Measurements from ENCODE around the gene SPRTN. TPM values are rescaled to one million over a fixed set of nuclear protein-coding genes. Genes with fewer than 3 reads are reported as not detected.

SPRTN gene
- polyA plus RNA-seq, 1 of the 3 experiments (the other 2 are of a cell fraction): 17.3 TPM

DNA sequence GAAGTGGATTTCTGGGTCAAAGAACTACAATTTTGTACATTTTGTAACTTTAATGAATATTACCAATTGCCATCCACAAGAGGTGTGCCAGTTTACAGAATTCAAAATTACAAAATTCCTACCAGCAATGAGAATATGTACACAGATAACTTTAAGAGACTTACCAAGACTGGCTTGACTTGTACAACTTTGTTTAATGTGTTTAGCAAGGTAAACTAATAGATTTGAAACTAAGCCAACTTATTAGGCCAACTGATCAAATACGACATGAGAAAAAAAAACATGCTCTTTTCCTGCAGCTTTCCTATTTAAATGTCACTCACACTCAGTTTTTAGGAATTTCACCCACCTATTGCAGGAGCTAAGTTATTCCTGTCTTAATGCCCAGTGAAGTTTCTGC, 11.8 kb upstream of the SPRTN start:
- ChIA-PET CTCF (no interaction called here), POLR2A (no interaction called here)
- H3K9me2 ChIP-seq: no peaks in the 10 kb centered on the region
- H3K27ac ChIP-seq (ENCODE audit: low read depth in 2 of 2, low read length in 1 of 2): no peak overlapping the region
- TF ChIP-seq SMC3 (IDR thresholded peaks at IDR 0.05; ENCODE audit: low read depth, low read length) (no peak), MEF2A (IDR thresholded peaks at IDR 0.05; ENCODE audit: borderline replicate concordance, low read depth) (no peak), SIN3A (IDR thresholded peaks at IDR 0.05; ENCODE audit: borderline replicate concordance, low read depth, low read length) (no peak), RXRA (IDR thresholded peaks at IDR 0.05; ENCODE audit: borderline replicate concordance, low read depth) (no peak)
- no peaks in the 10 kb centered on the region; the same call in 1 of the 2 replicates for H3K79me2 ChIP-seq (ENCODE audit: insufficient read depth)
- no peak overlapping the region for H3K9ac ChIP-seq
- H3K4me2 ChIP-seq: no peak overlapping the region
- H3F3A ChIP-seq (replicated peaks; ENCODE audit: insufficient read depth): no peaks in the 10 kb centered on the region
- H3K27me3 ChIP-seq (ENCODE audit: insufficient read depth): no peaks in the 10 kb centered on the region
- no peaks in the 10 kb centered on the region for H3K4me1 ChIP-seq (ENCODE audit: control insufficient read depth in 1 of 2, insufficient read depth in 2 of 2, low read depth in 1 of 2, low read length in 1 of 2)
- peaks cover 0 to 3% of the 10 kb centered on the region in 2 experiments for H3K36me3 ChIP-seq (replicated peaks in 1 of 2; ENCODE audit: control insufficient read depth in 1 of 2, insufficient read depth in 2 of 2, low read length in 1 of 2)
- no peak overlapping the region for H2AFZ ChIP-seq (ENCODE audit: low read depth)
- WGBS (ENCODE audit: low lambda C conversion rate): 63% methylated on average over 1 of the region's 1 CpG
- no peaks in the 10 kb centered on the region for H4K20me1 ChIP-seq (ENCODE audit: insufficient read depth)
- DNase-seq: no peak
- no peak overlapping the region for H3K4me3 ChIP-seq (ENCODE audit: low read depth in 2 of 2, low read length in 1 of 2)
- H3K9me3 ChIP-seq: no peaks in the 10 kb centered on the region

DNA sequence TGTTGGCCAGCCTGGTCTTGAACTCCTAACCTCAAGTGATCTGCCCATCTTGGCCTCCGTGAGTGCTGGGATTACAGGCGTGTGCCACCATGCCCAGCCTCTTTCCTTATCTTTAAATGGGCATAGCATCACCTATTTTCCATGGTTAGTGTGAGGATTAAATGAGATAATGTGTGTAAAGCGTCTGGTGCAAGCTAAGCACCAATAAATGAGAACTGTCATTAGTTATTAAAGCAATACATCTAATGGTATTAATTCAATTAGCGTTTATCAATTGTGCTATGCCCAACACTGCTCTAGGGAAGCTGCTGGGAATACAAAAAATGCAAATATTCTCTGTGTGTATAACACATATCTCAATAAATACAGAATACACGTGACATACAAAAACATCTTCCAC, 10.5 kb upstream of the SPRTN start:
- 77% methylated on average over 5 of the region's 5 CpGs for WGBS (ENCODE audit: low lambda C conversion rate)
- H2AFZ ChIP-seq (ENCODE audit: low read depth): no peak overlapping the region
- H3K27ac ChIP-seq (ENCODE audit: low read depth in 2 of 2, low read length in 1 of 2): no peak overlapping the region
- no peak for TF ChIP-seq TEAD4 (IDR thresholded peaks at IDR 0.05; ENCODE audit: borderline replicate concordance, insufficient read depth)
- TF ChIP-seq, protein P1, sequence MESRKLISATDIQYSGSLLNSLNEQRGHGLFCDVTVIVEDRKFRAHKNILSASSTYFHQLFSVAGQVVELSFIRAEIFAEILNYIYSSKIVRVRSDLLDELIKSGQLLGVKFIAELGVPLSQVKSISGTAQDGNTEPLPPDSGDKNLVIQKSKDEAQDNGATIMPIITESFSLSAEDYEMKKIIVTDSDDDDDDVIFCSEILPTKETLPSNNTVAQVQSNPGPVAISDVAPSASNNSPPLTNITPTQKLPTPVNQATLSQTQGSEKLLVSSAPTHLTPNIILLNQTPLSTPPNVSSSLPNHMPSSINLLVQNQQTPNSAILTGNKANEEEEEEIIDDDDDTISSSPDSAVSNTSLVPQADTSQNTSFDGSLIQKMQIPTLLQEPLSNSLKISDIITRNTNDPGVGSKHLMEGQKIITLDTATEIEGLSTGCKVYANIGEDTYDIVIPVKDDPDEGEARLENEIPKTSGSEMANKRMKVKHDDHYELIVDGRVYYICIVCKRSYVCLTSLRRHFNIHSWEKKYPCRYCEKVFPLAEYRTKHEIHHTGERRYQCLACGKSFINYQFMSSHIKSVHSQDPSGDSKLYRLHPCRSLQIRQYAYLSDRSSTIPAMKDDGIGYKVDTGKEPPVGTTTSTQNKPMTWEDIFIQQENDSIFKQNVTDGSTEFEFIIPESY (IDR thresholded peaks at IDR 0.05; ENCODE audit: borderline replicate concordance, low read depth): no peak
- TF ChIP-seq, protein P2, sequence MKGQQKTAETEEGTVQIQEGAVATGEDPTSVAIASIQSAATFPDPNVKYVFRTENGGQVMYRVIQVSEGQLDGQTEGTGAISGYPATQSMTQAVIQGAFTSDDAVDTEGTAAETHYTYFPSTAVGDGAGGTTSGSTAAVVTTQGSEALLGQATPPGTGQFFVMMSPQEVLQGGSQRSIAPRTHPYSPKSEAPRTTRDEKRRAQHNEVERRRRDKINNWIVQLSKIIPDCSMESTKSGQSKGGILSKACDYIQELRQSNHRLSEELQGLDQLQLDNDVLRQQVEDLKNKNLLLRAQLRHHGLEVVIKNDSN (IDR thresholded peaks at IDR 0.05; ENCODE audit: borderline replicate concordance, low read depth): no peak
- no peak for TF ChIP-seq SIN3A (IDR thresholded peaks at IDR 0.05; ENCODE audit: borderline replicate concordance, low read depth, low read length)
- TF ChIP-seq ELF1 (IDR thresholded peaks at IDR 0.05): no peak
- no peak for TF ChIP-seq MEF2A (IDR thresholded peaks at IDR 0.05; ENCODE audit: borderline replicate concordance, low read depth)
- H4K20me1 ChIP-seq (ENCODE audit: insufficient read depth): no peaks in the 10 kb centered on the region
- H3K4me2 ChIP-seq: no peak overlapping the region
- H3K4me3 ChIP-seq (ENCODE audit: low read depth in 2 of 2, low read length in 1 of 2): no peak overlapping the region
- no peak overlapping the region for H3K9ac ChIP-seq
- CTCF ChIA-PET: no interaction called here
- H3K4me1 ChIP-seq (ENCODE audit: control insufficient read depth in 1 of 2, insufficient read depth in 2 of 2, low read depth in 1 of 2, low read length in 1 of 2): no peaks in the 10 kb centered on the region; a peak in 1 of 4 replicates
- peaks cover 2 to 9% of the 10 kb centered on the region in 2 experiments for H3K36me3 ChIP-seq (replicated peaks in 1 of 2; ENCODE audit: control insufficient read depth in 1 of 2, insufficient read depth in 2 of 2, low read length in 1 of 2)
- peaks cover 7% of the 10 kb centered on the region for H3F3A ChIP-seq (replicated peaks; ENCODE audit: insufficient read depth)
- no peak for DNase-seq
- POLR2A ChIA-PET: no interaction called here
- no peaks in the 10 kb centered on the region for H3K9me3 ChIP-seq
- peaks cover 10% of the 10 kb centered on the region; the same call in 1 of the 2 replicates for H3K79me2 ChIP-seq (ENCODE audit: insufficient read depth)
- H3K9me2 ChIP-seq: no peaks in the 10 kb centered on the region
- H3K27me3 ChIP-seq (ENCODE audit: insufficient read depth): no peaks in the 10 kb centered on the region

DNA sequence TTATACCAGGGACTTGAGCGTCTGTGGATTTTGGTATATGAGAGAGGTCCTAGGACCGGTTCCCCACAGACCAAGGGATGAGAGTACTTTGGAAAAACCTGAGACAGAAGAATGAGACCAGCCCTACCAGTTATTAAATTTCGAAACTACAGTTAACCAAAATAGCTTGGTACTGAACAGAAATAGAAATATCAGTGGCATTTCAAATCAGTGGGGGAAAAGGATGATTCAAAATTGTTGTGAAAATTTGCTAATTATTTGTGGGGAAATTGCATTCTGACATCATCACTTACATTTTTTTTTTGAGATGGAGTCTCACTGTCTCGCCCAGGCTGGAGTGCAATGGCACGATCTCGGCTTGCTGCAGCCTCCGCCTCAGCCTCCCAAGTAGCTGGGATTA, 8.6 kb upstream of the SPRTN start:
- no peaks in the 10 kb centered on the region for H3K27me3 ChIP-seq (ENCODE audit: insufficient read depth)
- H3K4me1 ChIP-seq (ENCODE audit: control insufficient read depth in 1 of 2, insufficient read depth in 2 of 2, low read depth in 1 of 2, low read length in 1 of 2): peaks cover 6 to 11% of the 10 kb centered on the region in 2 experiments; a peak in 3 of 4 replicates
- POLR2A ChIA-PET: no interaction called here
- WGBS (ENCODE audit: low lambda C conversion rate): 93% methylated on average over 7 of the region's 7 CpGs
- DNase-seq: no peak
- H3K9me3 ChIP-seq: no peaks in the 10 kb centered on the region
- H3K4me2 ChIP-seq: no peak overlapping the region
- H3F3A ChIP-seq (replicated peaks; ENCODE audit: insufficient read depth): peaks cover 7% of the 10 kb centered on the region
- peaks cover 28% of the 10 kb centered on the region for H3K79me2 ChIP-seq (ENCODE audit: insufficient read depth)
- H2AFZ ChIP-seq (ENCODE audit: low read depth): no peak overlapping the region
- CTCF ChIA-PET: interaction anchor here (1.0 kb wide), 1 partner anchor 14 kb away, joined by 3 read pairs; no protein-coding TSS in a partner anchor
- H3K4me3 ChIP-seq (ENCODE audit: low read depth in 2 of 2, low read length in 1 of 2): no peak overlapping the region
- peaks cover 15 to 24% of the 10 kb centered on the region in 2 experiments for H3K36me3 ChIP-seq (replicated peaks in 1 of 2; ENCODE audit: control insufficient read depth in 1 of 2, insufficient read depth in 2 of 2, low read length in 1 of 2)
- H3K27ac ChIP-seq (ENCODE audit: low read depth in 2 of 2, low read length in 1 of 2): no peak overlapping the region
- H4K20me1 ChIP-seq (ENCODE audit: insufficient read depth): peaks cover 17% of the 10 kb centered on the region
- H3K9me2 ChIP-seq: no peaks in the 10 kb centered on the region
- no peak overlapping the region for H3K9ac ChIP-seq
- no peak for TF ChIP-seq ELF1 (IDR thresholded peaks at IDR 0.05)
- TF ChIP-seq TCF12 (IDR thresholded peaks at IDR 0.05): no peak
- TF ChIP-seq RAD21 (IDR thresholded peaks at IDR 0.05; ENCODE audit: low read length): no peak
- TF ChIP-seq JUND (IDR thresholded peaks at IDR 0.05): no peak
- TF ChIP-seq FOXM1 (IDR thresholded peaks at IDR 0.05; ENCODE audit: low read depth): no peak
- no peak for TF ChIP-seq SIN3A (IDR thresholded peaks at IDR 0.05; ENCODE audit: borderline replicate concordance, low read depth, low read length)
- TF ChIP-seq CHD2 (IDR thresholded peaks at IDR 0.05; ENCODE audit: low read length, partially characterized antibody): no peak
- TF ChIP-seq, protein P2 (IDR thresholded peaks at IDR 0.05; ENCODE audit: borderline replicate concordance, low read depth): no peak
- TF ChIP-seq POLR2AphosphoS5 (IDR thresholded peaks at IDR 0.05; ENCODE audit: low read depth, low read length): no peak
- TF ChIP-seq TEAD4 (IDR thresholded peaks at IDR 0.05; ENCODE audit: borderline replicate concordance, insufficient read depth): no peak
- no peak for TF ChIP-seq MXI1 (IDR thresholded peaks at IDR 0.05; ENCODE audit: low read depth, low read length)
- TF ChIP-seq MEF2A (IDR thresholded peaks at IDR 0.05; ENCODE audit: borderline replicate concordance, low read depth): no peak
- no peak for TF ChIP-seq RFX5 (IDR thresholded peaks at IDR 0.05; ENCODE audit: low read length)
- TF ChIP-seq GABPA (IDR thresholded peaks at IDR 0.05; ENCODE audit: low read depth): no peak
- TF ChIP-seq, protein P1 (IDR thresholded peaks at IDR 0.05; ENCODE audit: borderline replicate concordance, low read depth): no peak
